Neural progenitor cell (in vitro differentiated cells): ENCODE measurements around the gene PDGFC. TPM values are rescaled to one million over a fixed set of nuclear protein-coding genes. Genes with fewer than 3 reads are reported as not detected.

ENCODE experiments used
- DNase-seq: peaks from one replicate; pipeline ENCODE4 v3.0.0-alpha.2; 2016; ENCODE audit warnings: low spot score
- H2AFZ ChIP-seq: fragments of 200-600 bp; sonication (generic); replicated peaks from 2 replicates; pipeline ENCODE4 v1.6.1; 2016; ENCODE audit warnings: antibody characterized with exemption
- H3F3A ChIP-seq: fragments of 200-600 bp; sonication (generic); 2 replicates; pipeline ENCODE4 v1.6.1; 2016; ENCODE audit warnings: antibody characterized with exemption, low read depth
- H3K27ac ChIP-seq: fragments of 200-600 bp; sonication (generic); 2 replicates; pipeline ENCODE4 v1.5.1; 2016; ENCODE audit warnings: mild to moderate bottlenecking
- H3K27me3 ChIP-seq: fragments of 200-600 bp; sonication (generic); 2 replicates; pipeline ENCODE4 v1.6.1; 2016; ENCODE audit warnings: mild to moderate bottlenecking, moderate library complexity
- H3K36me3 ChIP-seq: fragments of 200-600 bp; sonication (generic); 2 replicates; pipeline ENCODE4 v1.5.1; 2016
- H3K4me1 ChIP-seq: fragments of 200-600 bp; sonication (generic); 2 replicates; pipeline ENCODE4 v1.6.1; 2016; ENCODE audit warnings: mixed run types
- H3K4me2 ChIP-seq: fragments of 200-600 bp; sonication (generic); 2 replicates; pipeline ENCODE4 v1.6.1; 2016
- H3K4me3 ChIP-seq: fragments of 200-600 bp; sonication (generic); 2 replicates; pipeline ENCODE4 v1.5.1; 2016
- H3K79me2 ChIP-seq: fragments of 200-600 bp; sonication (generic); 2 replicates; pipeline ENCODE4 v1.6.1; 2016; ENCODE audit warnings: low read depth
- H3K9ac ChIP-seq: fragments of 200-600 bp; sonication (generic); 2 replicates; pipeline ENCODE4 v1.6.1; 2016
- H3K9me3 ChIP-seq: fragments of 200-600 bp; sonication (generic); 2 replicates; pipeline ENCODE4 v1.5.1; 2016; ENCODE audit warnings: low read depth
- H4K20me1 ChIP-seq: fragments of 200-600 bp; sonication (generic); 2 replicates; pipeline ENCODE4 v1.6.1; 2016; ENCODE audit warnings: low read depth
- H3K27ac Mint-ChIP-seq: 3 replicates; pipeline ENCODE4 v1.8.0; 2021; ENCODE audit warnings: mixed read lengths
- H3K27me3 Mint-ChIP-seq: 2 replicates; pipeline ENCODE4 v1.8.0; 2022; ENCODE audit warnings: low read depth, mild to moderate bottlenecking, inconsistent platforms, moderate library complexity, mixed read lengths; ENCODE audit not compliant: insufficient read depth
- H3K36me3 Mint-ChIP-seq: 3 replicates; pipeline ENCODE4 v1.8.0; 2021; ENCODE audit warnings: mixed read lengths
- H3K4me1 Mint-ChIP-seq: 3 replicates; pipeline ENCODE4 v1.8.0; 2021; ENCODE audit warnings: mixed read lengths
- H3K4me3 Mint-ChIP-seq: 3 replicates; pipeline ENCODE4 v1.8.0; 2021; ENCODE audit warnings: mild to moderate bottlenecking, moderate library complexity, mixed read lengths
- H3K9me3 Mint-ChIP-seq: 3 replicates; pipeline ENCODE4 v1.8.0; 2020; ENCODE audit warnings: mixed read lengths
- CTCF ChIP-seq: fragments of 200-600 bp; sonication (generic); IDR thresholded peaks from 2 replicates; pipeline ENCODE4 v1.5.1; 2017; ENCODE audit warnings: antibody characterized with exemption, mild to moderate bottlenecking
- EZH2 ChIP-seq: fragments of 200-600 bp; sonication (generic); IDR thresholded peaks from 2 replicates; pipeline ENCODE4 v1.6.1; 2017; ENCODE audit warnings: antibody characterized with exemption, mild to moderate bottlenecking, moderate library complexity
- EZH2phosphoT487 ChIP-seq: fragments of 200-600 bp; sonication (generic); IDR thresholded peaks from 2 replicates; pipeline ENCODE4 v1.6.1; 2017; ENCODE audit warnings: antibody characterized with exemption
- total RNA-seq: library from RNA; depleted of rRNA; stranded (reverse); fragments of >200 nt; gene quantifications from 2 replicates; pipeline ENCODE4 v1.2.3, GENCODE V29; 2015; ENCODE audit warnings: low replicate concordance

PDGFC gene
- total RNA-seq, 1 donor from 2014 or later, result 4.7 TPM

DNA sequence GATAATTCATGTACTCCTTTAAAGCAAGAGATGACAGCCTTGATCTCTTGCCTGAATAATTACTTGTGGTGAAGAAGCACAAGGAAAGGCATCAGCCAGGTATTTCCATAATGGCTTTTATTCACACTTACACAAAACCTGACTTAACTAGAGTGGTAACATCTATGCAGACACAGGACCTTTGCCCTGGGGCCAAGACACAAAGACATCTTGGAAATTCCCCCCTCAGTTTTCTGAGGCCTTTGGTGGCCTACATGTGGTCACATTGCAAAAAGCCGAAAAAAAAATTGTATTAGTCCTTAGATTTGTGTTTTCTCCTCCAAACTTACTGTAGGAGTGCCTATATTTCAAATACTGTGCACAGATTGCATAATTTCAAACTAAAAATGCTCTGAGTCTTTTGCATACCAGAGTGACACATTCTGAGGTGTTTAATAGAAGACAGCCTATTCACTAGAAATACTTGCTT lies 172.4 kb downstream of the PDGFC start:
- H3K27ac Mint-ChIP-seq, result no peak overlapping the region

GRCh38 chr4:156798438-156798837 lies 173.2 kb downstream of the PDGFC start:
- Histone ChIP-seq H3K9me3 (no peaks in the 10 kb centered on the region), H3K4me2 (no peak overlapping the region), H3K27ac (no peak overlapping the region), H3K4me1 (peaks cover 7% of the 10 kb centered on the region), H3F3A (no peaks in the 10 kb centered on the region), H3K27me3 (no peaks in the 10 kb centered on the region), H3K36me3 (no peaks in the 10 kb centered on the region), H4K20me1 (no peaks in the 10 kb centered on the region), H3K79me2 (no peaks in the 10 kb centered on the region), H3K9ac (no peak overlapping the region), H2AFZ (no peak overlapping the region), H3K4me3 (no peak overlapping the region)
- Mint-ChIP-seq H3K9me3 (no peaks in the 10 kb centered on the region), H3K4me1 (peaks cover 8% of the 10 kb centered on the region), H3K27ac (no peak overlapping the region), H3K4me3 (no peak overlapping the region), H3K27me3 (no peaks in the 10 kb centered on the region), H3K36me3 (no peaks in the 10 kb centered on the region)
- TF ChIP-seq EZH2phosphoT487, result no peak
- DNase-seq, result no peak

More for the DNA sequence above, 172.4 kb downstream of the PDGFC start:
- H3K4me1 ChIP-seq, result peaks cover 7% of the 10 kb centered on the region
- no peaks in the 10 kb centered on the region for H3K27me3 ChIP-seq
- H3K9me3 Mint-ChIP-seq, result no peaks in the 10 kb centered on the region
- no peaks in the 10 kb centered on the region for H3K9me3 ChIP-seq
- no peak for TF ChIP-seq EZH2
- no peak for TF ChIP-seq EZH2phosphoT487
- TF ChIP-seq CTCF, result no peak
- H2AFZ ChIP-seq, result no peak overlapping the region
- H4K20me1 ChIP-seq, result no peaks in the 10 kb centered on the region
- H3K36me3 ChIP-seq, result no peaks in the 10 kb centered on the region
- H3K79me2 ChIP-seq, result no peaks in the 10 kb centered on the region
- no peak overlapping the region for H3K4me3 Mint-ChIP-seq
- H3K27ac ChIP-seq, result no peak overlapping the region
- no peak for DNase-seq
- H3K4me1 Mint-ChIP-seq, result peaks cover 8% of the 10 kb centered on the region
- no peaks in the 10 kb centered on the region for H3F3A ChIP-seq
- H3K4me2 ChIP-seq, result no peak overlapping the region
- no peak overlapping the region for H3K9ac ChIP-seq
- no peaks in the 10 kb centered on the region for H3K27me3 Mint-ChIP-seq
- H3K36me3 Mint-ChIP-seq, result no peaks in the 10 kb centered on the region
- no peak overlapping the region for H3K4me3 ChIP-seq

- Histone ChIP-seq H3K9ac (no peak overlapping the region), H3K4me3 (no peak overlapping the region), H2AFZ (no peak overlapping the region), H3K79me2 (no peaks in the 10 kb centered on the region), H3K27me3 (no peaks in the 10 kb centered on the region), H3K4me2 (no peak overlapping the region), H3K4me1 (peaks cover 7% of the 10 kb centered on the region), H3K27ac (no peak overlapping the region), H3K36me3 (no peaks in the 10 kb centered on the region), H4K20me1 (no peaks in the 10 kb centered on the region), H3F3A (no peaks in the 10 kb centered on the region), H3K9me3 (no peaks in the 10 kb centered on the region)
- TF ChIP-seq EZH2phosphoT487 (no peak), EZH2 (no peak), CTCF (no peak)
- Mint-ChIP-seq H3K27me3 (no peaks in the 10 kb centered on the region), H3K9me3 (no peaks in the 10 kb centered on the region), H3K4me1 (peaks cover 6% of the 10 kb centered on the region), H3K36me3 (no peaks in the 10 kb centered on the region), H3K27ac (peak overlapping the region; percentile 23), H3K4me3 (no peak overlapping the region)
- no peak for DNase-seq
Measured at GRCh38 chr4:156797206-156797605, 174.4 kb downstream of the PDGFC start.

DNA sequence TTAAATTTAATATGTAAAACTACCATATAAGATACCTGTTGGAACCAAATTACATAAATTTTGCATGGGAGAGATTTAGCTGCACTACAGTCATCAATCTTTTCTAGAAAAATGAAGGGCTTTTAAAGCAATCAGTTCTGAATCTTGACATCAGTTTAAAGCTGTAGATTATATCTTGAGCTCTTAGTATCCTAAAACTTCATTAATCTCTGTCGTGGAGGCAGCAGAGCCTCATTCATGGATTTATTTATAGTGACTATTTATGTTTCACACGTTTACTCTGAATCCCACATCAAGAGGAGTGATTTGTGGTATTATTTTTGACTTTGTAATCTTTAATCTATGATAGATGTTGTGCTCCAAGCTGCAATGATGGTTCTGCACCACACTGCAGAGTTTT lies 175.9 kb downstream of the PDGFC start:
- H3K9ac ChIP-seq, result no peak overlapping the region
- H4K20me1 ChIP-seq, result no peaks in the 10 kb centered on the region
- H3K4me3 ChIP-seq, result no peak overlapping the region
- no peak for DNase-seq
- H3K79me2 ChIP-seq, result no peaks in the 10 kb centered on the region
- H3K4me1 ChIP-seq, result peaks cover 7% of the 10 kb centered on the region
- no peak overlapping the region for H3K27ac Mint-ChIP-seq
- no peaks in the 10 kb centered on the region for H3K36me3 ChIP-seq
- no peaks in the 10 kb centered on the region for H3K9me3 Mint-ChIP-seq
- no peak overlapping the region for H3K4me3 Mint-ChIP-seq
- H3K27me3 ChIP-seq, result no peaks in the 10 kb centered on the region
- H3K4me2 ChIP-seq, result no peak overlapping the region
- TF ChIP-seq CTCF (no peak), EZH2phosphoT487 (no peak), EZH2 (no peak)
- peaks cover 6% of the 10 kb centered on the region for H3K4me1 Mint-ChIP-seq
- no peak overlapping the region for H2AFZ ChIP-seq
- H3K27ac ChIP-seq, result no peak overlapping the region
- no peaks in the 10 kb centered on the region for H3K27me3 Mint-ChIP-seq
- H3K9me3 ChIP-seq, result no peaks in the 10 kb centered on the region
- no peaks in the 10 kb centered on the region for H3K36me3 Mint-ChIP-seq
- H3F3A ChIP-seq, result no peaks in the 10 kb centered on the region
